HepG2 (cell line): ENCODE results near the gene PFN4. TPM values are rescaled to one million over a fixed set of nuclear protein-coding genes. Genes with fewer than 3 reads are reported as not detected.
A peak's percentile ranks its signal among the peaks of the same experiment; 100 is the strongest.
"Not testable (repeated sequence)": the region's sequence is repeated elsewhere in the genome, so short reads cannot be mapped to it uniquely, and the experiment has no call there.

ENCODE experiments used
- GLI4 ChIP-seq: sonication (generic); formaldehyde crosslinking; IDR thresholded peaks from 2 replicates; pipeline ENCODE4 v1.5.1; 2020; ENCODE audit warnings: missing genetic modification reagents, mild to moderate bottlenecking, moderate library complexity, borderline replicate concordance
- NFKB2 ChIP-seq: sonication (generic); formaldehyde crosslinking; IDR thresholded peaks from 2 replicates; pipeline ENCODE4 v1.4.0; 2020; ENCODE audit warnings: missing genetic modification reagents, borderline replicate concordance
- NONO ChIP-seq, 2 experiments: fragments of 450-650 bp in 1 of 2; sonication (generic) in 1 of 2; formaldehyde crosslinking in 1 of 2; IDR thresholded peaks in 1 of 2; conservative IDR thresholded peaks in 1 of 2; 2 replicates each; pipeline versions ENCODE4 v1.6.1 to v1.8.0; 2017 to 2022; ENCODE audit warnings: mild to moderate bottlenecking in 1 of 2, missing genetic modification reagents in 1 of 2, moderate library complexity in 1 of 2
- PHF8 ChIP-seq: sonication (generic); formaldehyde crosslinking; IDR thresholded peaks from 2 replicates; pipeline ENCODE4 v1.5.0; 2020; ENCODE audit warnings: missing genetic modification reagents
- SMAD3 ChIP-seq: sonication (generic); formaldehyde crosslinking; IDR thresholded peaks from 2 replicates; pipeline ENCODE4 v1.4.0; 2020; ENCODE audit warnings: missing genetic modification reagents
- SOX6 ChIP-seq, 2 experiments: fragments of 450-650 bp in 1 of 2; sonication (generic) in 1 of 2; formaldehyde crosslinking in 1 of 2; IDR thresholded peaks; 2 replicates each; pipeline versions ENCODE4 v1.4.0 to v1.6.1; 2017 to 2020; ENCODE audit warnings: antibody characterized with exemption in 1 of 2, mild to moderate bottlenecking in 1 of 2, missing genetic modification reagents in 1 of 2
- ZBTB7B ChIP-seq: sonication (generic); formaldehyde crosslinking; IDR thresholded peaks from 2 replicates; pipeline ENCODE4 v1.4.0; 2020; ENCODE audit warnings: missing genetic modification reagents
- ZMYM3 ChIP-seq: sonication (generic); formaldehyde crosslinking; IDR thresholded peaks from 2 replicates; pipeline ENCODE4 v1.5.1; 2020; ENCODE audit warnings: mild to moderate bottlenecking, missing genetic modification reagents
- ZNF619 ChIP-seq: sonication (generic); formaldehyde crosslinking; IDR thresholded peaks from 2 replicates; pipeline ENCODE4 v1.4.0; 2020; ENCODE audit warnings: mild to moderate bottlenecking, missing genetic modification reagents
- polyA plus RNA-seq, 8 experiments: library from polyadenylated mRNA; depleted of rRNA in 3 of 8; stranded (reverse) in 7 of 8; unstranded in 1 of 8; fragments of >200 nt; fragmentation: Illumina TruSeq in 4 of 8; extraction: Trizol in 4 of 8; gene quantifications; 2 replicates each; pipeline versions ENCODE4 v1.2.1 to v1.2.3, GENCODE V29; 2011 to 2016; ENCODE audit warnings: low read depth in 4 of 8, missing spikeins in 1 of 8, mixed read lengths in 1 of 8; ENCODE audit not compliant: insufficient read depth in 1 of 8
- total RNA-seq, 5 experiments: library from RNA; depleted of rRNA; stranded (reverse); fragments of >200 nt; fragmentation: Illumina TruSeq; extraction: Trizol; gene quantifications; 2 replicates each; pipeline ENCODE4 v1.2.3, GENCODE V29; 2016; ENCODE audit warnings: low read depth in 1 of 5
- TF ChIP-seq, protein P1 (sequence below): IDR thresholded peaks from 2 replicates; pipeline ENCODE4 v1.6.1; 2016; ENCODE audit warnings: mild to moderate bottlenecking
- TF ChIP-seq, protein P2 (sequence below): sonication (generic); formaldehyde crosslinking; IDR thresholded peaks from 2 replicates; pipeline ENCODE4 v1.4.0; 2020; ENCODE audit warnings: missing genetic modification reagents
- TF ChIP-seq, protein P3 (sequence below): IDR thresholded peaks from 2 replicates; pipeline ENCODE4 v1.6.1; 2016; ENCODE audit warnings: low read depth, control low read depth
- TF ChIP-seq, protein P4 (sequence below): IDR thresholded peaks from 2 replicates; pipeline ENCODE4 v1.4.0; 2020; ENCODE audit warnings: mild to moderate bottlenecking, missing genetic modification reagents
- TF ChIP-seq, protein P5 (sequence below): sonication (generic); formaldehyde crosslinking; IDR thresholded peaks from 2 replicates; pipeline ENCODE4 v1.4.0; 2020; ENCODE audit warnings: missing genetic modification reagents
- TF ChIP-seq, protein P6 (sequence below): IDR thresholded peaks from 2 replicates; pipeline ENCODE4 v1.6.1; 2016; ENCODE audit warnings: missing compliant biosample characterization, missing genetic modification reagents, borderline replicate concordance

The PFN4 gene
- total and polyA plus RNA-seq, 2 of the 13 experiments (the other 11 are each of a cell fraction or from before 2014, with no cell fraction given): 0.12 to 0.20 TPM

DNA sequence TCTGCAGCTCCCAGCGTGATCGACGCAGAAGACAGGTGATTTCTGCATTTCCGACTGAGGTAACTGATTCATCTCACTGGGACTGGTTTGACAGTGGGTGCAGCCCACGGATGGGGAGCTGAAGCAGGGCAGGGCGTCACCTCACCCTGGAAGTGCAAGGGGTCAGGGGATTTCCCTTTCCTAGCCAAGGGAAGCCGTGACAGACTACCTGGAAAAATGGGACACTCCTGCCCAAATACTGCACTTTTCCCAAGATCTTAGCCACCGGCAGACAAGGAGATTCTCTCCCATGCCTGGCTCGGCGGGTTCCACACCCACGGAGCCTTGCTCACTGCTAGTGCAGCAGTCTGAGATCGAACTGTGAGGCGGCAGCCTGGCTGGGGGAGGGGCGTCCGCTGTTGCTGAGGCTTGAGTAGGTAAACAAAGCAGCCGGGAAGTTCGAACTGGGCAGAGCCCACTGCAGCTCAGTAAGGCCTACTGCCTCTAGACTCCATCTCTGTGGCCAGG lies 27.9 kb downstream of the PFN4 start (continued):
- TF ChIP-seq, protein P1, sequence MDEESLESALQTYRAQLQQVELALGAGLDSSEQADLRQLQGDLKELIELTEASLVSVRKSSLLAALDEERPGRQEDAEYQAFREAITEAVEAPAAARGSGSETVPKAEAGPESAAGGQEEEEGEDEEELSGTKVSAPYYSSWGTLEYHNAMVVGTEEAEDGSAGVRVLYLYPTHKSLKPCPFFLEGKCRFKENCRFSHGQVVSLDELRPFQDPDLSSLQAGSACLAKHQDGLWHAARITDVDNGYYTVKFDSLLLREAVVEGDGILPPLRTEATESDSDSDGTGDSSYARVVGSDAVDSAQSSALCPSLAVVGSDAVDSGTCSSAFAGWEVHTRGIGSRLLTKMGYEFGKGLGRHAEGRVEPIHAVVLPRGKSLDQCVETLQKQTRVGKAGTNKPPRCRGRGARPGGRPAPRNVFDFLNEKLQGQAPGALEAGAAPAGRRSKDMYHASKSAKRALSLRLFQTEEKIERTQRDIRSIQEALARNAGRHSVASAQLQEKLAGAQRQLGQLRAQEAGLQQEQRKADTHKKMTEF: peak; percentile 61; the same call in 1 of the 2 replicates
- TF ChIP-seq PHF8 (CRISPR knock-in tag) (peak; percentile 33; the same call in 1 of the 2 replicates), SMAD3 (0 out of 2 replicates have a peak, but pooled peaks have one; percentile 12), GLI4 (CRISPR knock-in tag) (0 out of 2 replicates have a peak, but pooled peaks have one; percentile 33), ZNF619 (0 out of 2 replicates have a peak, but pooled peaks have one; percentile 84), ZMYM3 (CRISPR knock-in tag) (peak; percentile 60; the same call in 1 of the 2 replicates), NONO (CRISPR knock-in tag; conservative IDR thresholded peaks at IDR 0.05) (0 out of 2 replicates have a peak, but pooled peaks have one; percentile 29), SOX6 (CRISPR knock-in tag; IDR thresholded peaks at IDR 0.05) (0 out of 2 replicates have a peak, but pooled peaks have one; percentile 22), NFKB2 (CRISPR knock-in tag) (peak; percentile 47; the same call in 1 of the 2 replicates), ZBTB7B (CRISPR knock-in tag) (peak; percentile 14; the same call in 1 of the 2 replicates)
- TF ChIP-seq, protein P2, sequence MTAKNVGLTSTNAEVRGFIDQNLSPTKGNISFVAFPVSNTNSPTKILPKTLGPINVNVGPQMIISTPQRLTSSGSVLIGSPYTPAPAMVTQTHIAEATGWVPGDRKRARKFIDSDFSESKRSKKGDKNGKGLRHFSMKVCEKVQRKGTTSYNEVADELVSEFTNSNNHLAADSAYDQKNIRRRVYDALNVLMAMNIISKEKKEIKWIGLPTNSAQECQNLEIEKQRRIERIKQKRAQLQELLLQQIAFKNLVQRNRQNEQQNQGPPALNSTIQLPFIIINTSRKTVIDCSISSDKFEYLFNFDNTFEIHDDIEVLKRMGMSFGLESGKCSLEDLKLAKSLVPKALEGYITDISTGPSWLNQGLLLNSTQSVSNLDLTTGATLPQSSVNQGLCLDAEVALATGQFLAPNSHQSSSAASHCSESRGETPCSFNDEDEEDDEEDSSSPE (CRISPR knock-in tag): peak; percentile 80; the same call in 1 of the 2 replicates
- TF ChIP-seq, protein P3, sequence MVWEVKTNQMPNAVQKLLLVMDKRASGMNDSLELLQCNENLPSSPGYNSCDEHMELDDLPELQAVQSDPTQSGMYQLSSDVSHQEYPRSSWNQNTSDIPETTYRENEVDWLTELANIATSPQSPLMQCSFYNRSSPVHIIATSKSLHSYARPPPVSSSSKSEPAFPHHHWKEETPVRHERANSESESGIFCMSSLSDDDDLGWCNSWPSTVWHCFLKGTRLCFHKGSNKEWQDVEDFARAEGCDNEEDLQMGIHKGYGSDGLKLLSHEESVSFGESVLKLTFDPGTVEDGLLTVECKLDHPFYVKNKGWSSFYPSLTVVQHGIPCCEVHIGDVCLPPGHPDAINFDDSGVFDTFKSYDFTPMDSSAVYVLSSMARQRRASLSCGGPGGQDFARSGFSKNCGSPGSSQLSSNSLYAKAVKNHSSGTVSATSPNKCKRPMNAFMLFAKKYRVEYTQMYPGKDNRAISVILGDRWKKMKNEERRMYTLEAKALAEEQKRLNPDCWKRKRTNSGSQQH (CRISPR knock-in tag): 0 out of 2 replicates have a peak, but pooled peaks have one; percentile 27
- TF ChIP-seq, protein P4, sequence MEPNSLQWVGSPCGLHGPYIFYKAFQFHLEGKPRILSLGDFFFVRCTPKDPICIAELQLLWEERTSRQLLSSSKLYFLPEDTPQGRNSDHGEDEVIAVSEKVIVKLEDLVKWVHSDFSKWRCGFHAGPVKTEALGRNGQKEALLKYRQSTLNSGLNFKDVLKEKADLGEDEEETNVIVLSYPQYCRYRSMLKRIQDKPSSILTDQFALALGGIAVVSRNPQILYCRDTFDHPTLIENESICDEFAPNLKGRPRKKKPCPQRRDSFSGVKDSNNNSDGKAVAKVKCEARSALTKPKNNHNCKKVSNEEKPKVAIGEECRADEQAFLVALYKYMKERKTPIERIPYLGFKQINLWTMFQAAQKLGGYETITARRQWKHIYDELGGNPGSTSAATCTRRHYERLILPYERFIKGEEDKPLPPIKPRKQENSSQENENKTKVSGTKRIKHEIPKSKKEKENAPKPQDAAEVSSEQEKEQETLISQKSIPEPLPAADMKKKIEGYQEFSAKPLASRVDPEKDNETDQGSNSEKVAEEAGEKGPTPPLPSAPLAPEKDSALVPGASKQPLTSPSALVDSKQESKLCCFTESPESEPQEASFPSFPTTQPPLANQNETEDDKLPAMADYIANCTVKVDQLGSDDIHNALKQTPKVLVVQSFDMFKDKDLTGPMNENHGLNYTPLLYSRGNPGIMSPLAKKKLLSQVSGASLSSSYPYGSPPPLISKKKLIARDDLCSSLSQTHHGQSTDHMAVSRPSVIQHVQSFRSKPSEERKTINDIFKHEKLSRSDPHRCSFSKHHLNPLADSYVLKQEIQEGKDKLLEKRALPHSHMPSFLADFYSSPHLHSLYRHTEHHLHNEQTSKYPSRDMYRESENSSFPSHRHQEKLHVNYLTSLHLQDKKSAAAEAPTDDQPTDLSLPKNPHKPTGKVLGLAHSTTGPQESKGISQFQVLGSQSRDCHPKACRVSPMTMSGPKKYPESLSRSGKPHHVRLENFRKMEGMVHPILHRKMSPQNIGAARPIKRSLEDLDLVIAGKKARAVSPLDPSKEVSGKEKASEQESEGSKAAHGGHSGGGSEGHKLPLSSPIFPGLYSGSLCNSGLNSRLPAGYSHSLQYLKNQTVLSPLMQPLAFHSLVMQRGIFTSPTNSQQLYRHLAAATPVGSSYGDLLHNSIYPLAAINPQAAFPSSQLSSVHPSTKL (CRISPR knock-in tag): peak; percentile 49; the same call in 1 of the 2 replicates
- not testable (repeated sequence) for TF ChIP-seq NONO, SOX6 (IDR thresholded peaks at IDR 0.05)
- TF ChIP-seq, protein P5, sequence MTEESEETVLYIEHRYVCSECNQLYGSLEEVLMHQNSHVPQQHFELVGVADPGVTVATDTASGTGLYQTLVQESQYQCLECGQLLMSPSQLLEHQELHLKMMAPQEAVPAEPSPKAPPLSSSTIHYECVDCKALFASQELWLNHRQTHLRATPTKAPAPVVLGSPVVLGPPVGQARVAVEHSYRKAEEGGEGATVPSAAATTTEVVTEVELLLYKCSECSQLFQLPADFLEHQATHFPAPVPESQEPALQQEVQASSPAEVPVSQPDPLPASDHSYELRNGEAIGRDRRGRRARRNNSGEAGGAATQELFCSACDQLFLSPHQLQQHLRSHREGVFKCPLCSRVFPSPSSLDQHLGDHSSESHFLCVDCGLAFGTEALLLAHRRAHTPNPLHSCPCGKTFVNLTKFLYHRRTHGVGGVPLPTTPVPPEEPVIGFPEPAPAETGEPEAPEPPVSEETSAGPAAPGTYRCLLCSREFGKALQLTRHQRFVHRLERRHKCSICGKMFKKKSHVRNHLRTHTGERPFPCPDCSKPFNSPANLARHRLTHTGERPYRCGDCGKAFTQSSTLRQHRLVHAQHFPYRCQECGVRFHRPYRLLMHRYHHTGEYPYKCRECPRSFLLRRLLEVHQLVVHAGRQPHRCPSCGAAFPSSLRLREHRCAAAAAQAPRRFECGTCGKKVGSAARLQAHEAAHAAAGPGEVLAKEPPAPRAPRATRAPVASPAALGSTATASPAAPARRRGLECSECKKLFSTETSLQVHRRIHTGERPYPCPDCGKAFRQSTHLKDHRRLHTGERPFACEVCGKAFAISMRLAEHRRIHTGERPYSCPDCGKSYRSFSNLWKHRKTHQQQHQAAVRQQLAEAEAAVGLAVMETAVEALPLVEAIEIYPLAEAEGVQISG (CRISPR knock-in tag): peak; percentile 57; the same call in 1 of the 2 replicates
- TF ChIP-seq, protein P6, sequence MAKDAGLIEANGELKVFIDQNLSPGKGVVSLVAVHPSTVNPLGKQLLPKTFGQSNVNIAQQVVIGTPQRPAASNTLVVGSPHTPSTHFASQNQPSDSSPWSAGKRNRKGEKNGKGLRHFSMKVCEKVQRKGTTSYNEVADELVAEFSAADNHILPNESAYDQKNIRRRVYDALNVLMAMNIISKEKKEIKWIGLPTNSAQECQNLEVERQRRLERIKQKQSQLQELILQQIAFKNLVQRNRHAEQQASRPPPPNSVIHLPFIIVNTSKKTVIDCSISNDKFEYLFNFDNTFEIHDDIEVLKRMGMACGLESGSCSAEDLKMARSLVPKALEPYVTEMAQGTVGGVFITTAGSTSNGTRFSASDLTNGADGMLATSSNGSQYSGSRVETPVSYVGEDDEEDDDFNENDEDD (CRISPR knock-in tag): peak; percentile 70; the same call in 1 of the 2 replicates
